Glomerular visceral epithelial cell (primary cell): ENCODE results near the gene PHLDB3.
"Not testable (repeated sequence)": the region's sequence is repeated elsewhere in the genome, so short reads cannot be mapped to it uniquely, and the experiment has no call there.

Experiments
- DNase-seq: peaks from one replicate; pipeline ENCODE4 v3.0.0-alpha.2; 2016; ENCODE audit errors: extremely low spot score

Gene PHLDB3

GRCh38 chr19:43527860-43528622, 23.5 kb upstream of the PHLDB3 start:
- DNase-seq, result peak; percentile 72

DNA sequence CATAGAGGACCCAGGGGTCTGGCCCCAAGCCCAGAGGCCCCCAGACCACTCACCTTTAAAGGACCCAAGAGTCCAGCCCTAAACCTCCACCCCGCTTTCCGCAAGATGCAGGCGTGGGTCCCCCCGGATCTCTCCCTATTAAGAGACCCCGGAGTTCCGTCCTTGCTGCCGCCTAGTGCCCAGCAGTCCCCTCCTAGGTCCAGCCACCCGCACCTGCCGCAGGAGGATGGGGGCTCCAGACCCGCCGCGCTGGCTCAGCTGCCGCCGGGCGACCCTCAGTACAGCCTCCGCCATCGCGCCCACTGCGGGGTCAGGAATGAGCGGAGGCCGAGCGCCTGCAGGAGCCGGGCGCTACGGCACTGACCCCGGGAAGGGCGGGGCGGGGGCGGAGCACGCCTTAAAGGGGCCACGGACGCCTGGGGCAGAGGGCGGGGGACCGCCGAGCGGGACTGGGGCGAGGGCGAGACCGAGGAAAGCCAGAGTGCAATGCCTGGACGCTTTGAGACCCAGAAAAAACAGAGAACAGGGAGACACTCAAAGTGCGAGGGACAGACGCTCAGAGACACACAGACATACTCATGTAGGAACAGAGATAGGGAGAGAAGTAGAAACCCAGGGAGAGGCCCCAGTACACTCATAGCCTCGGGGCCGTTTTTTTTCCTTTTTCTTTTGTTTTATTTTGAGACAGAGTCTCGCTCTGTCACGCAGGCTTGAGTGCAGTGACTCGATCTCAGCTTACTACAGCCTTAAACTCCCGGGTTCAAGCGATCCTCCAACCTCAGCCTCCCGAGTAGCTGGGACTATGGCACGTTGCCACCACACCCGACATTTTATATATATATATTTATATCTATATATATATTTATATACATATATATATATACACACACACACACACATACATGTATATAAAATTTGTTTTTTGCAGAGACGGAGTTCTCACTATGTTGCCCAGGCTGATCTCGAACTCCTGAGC, 22.6 kb upstream of the PHLDB3 start, which contains the start of gene ETHE1:
Gene ETHE1 (minus strand): TSS at position 318 of the 976 bp plus-strand sequence. CDS start 24 bp downstream, at position 294.
- DNase-seq, result peak; percentile 79

GRCh38 chr19:43525836-43526771, 21.6 kb upstream of the PHLDB3 start:
- DNase-seq, result peak; percentile 28

DNA sequence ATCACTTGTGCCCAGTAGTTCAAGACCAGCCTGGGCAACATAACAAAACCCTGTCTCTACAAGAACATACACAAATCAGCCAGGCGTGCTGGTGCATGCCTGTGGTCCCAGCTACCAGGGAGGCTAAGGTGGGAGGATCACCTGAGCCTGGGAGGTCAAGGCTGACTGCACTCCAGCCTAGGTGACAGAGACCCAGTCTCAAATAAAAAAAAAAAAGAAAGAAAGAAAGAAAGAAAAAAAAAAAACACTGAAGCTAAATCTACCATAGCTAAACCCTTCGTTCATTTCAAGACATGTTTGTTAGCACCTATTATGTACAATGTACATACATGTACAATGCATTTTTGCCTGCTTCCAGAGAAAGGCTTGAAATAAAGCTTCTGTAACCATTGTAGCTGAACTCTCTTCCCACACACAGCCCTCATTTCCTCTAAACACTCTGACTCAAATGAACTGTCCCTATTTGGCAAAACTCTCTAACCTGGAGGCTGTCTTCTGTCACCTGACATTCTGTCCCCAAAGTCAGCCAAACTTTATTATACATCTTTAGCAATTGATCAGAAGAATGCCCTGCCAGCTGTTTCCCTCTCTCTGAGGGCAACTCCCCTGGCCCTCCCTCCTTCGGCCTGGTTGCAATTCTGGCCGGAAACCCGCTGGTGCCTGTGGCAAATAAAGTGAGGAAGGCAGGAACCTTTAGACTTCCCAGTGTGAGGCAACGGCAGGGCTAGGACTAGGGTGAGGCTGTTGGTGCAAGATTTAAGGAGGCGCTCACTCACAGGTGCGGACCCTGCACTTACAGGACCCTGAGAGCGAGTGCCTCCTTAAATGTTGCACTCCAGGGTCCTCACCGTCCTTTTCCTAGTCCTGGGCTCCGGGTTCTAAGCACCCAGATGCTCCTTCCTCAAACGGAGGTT, 20.6 kb upstream of the PHLDB3 start:
- DNase-seq, result peak; percentile 72

DNA sequence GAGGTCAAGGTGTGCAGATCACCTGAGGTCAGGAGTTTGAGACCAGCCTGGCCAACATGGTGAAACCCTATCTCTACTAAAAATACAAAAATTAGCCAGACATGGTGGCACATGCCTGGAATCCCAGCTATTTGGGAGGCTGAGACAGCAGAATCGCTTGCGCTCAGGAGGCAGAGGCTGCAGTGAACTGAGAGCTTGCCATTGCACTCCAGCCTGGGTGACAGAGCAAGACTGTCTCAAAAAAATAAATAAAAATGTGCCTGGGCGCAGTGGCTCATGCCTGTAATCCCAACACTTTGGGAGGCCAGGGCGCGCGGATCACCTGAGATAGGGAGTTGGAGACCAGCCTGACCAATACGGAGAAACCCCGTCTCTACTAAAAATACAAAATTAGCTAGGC, 19.1 kb upstream of the PHLDB3 start:
- not testable (repeated sequence) for DNase-seq

DNA sequence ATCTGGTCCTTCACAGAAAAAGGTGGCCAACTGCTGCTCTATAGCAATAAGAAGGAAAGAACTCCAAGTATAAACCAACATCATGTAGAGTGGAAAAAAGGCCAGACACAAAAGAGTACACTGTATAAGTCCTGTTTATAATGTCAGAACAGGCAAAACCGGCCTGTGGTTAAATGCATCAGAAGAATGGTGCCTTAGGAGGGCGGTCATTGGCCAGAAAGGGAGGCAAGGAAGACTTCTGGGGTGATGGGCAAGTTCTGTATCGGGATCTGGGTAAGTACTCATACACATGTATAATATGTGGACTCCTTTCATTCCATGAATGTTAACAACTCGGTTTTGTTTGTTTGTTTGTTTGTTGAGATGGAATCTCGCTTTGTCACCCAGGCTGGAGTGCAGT, 18.4 kb upstream of the PHLDB3 start:
- DNase-seq, result no peak

DNA sequence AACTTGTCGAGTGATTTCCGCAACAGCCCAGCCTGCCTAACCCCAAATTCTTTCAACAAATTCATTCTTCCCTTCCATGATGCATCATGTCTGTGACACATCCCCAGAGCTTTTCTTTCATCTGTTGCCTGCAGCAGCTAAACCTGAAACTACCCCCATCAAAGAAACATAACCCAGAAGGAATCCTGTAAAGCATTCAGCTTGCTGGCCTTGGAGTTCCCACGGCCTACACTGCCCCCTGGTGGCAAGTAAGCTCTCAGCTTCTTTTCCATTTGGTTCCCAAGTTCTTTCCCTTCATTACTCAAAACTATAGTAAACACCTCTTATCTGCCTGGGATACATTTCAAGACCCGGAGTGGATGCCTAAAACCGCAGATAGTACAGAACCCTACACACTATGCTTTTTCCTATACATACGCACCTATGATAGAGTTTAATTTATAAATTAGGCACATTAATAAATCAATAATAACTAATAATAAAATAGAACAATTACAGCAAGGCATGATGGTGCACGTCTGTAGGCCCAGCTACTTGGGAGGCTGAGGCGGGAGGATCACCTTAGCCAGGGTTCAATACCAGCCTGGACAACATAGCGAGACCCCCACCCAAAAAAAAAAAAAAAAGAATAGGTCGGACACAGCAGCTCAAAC, 15.0 kb upstream of the PHLDB3 start:
- peak; percentile 91 for DNase-seq

DNA sequence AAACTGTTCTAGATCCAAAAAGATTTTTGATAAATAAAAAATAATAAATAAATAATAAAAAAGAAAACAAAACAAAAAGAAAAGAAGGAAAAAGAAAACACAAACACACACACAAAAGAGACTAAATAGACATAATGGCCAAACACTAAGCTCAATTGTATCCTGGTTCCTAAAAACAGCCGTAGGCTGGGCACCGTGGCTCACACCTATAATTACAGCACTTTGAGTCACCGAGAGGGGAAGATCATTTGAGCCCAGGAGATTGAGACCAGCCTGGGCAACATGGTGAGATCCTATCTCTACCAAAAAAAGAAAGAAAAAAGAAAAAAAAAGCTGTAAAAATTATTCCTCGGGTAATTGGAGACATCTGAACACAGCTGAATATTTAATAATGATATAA, 13.5 kb upstream of the PHLDB3 start:
- DNase-seq, result no peak

DNA sequence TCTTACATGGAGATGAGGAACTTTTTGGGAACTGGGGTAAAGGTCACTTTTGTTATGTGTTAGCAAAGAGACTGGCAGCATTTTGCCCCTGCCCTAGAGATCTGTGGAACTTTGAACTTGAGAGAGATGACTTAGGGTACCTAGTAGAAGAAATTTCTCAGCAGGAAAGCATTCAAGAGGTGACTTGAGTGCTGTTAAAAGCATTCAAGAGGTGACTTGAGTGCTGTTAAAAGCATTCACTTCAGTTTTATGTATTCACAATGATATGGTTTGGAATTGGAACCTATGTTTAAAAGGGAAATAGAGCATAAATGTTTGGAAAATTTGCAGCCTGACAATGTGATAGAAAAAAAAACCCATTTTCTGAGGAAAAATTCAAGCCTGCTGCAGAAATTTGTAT, 7.9 kb upstream of the PHLDB3 start:
- not testable (repeated sequence) for DNase-seq

- DNase-seq, result no peak
Observed at GRCh38 chr19:43511324-43511723, 6.8 kb upstream of the PHLDB3 start.

DNA sequence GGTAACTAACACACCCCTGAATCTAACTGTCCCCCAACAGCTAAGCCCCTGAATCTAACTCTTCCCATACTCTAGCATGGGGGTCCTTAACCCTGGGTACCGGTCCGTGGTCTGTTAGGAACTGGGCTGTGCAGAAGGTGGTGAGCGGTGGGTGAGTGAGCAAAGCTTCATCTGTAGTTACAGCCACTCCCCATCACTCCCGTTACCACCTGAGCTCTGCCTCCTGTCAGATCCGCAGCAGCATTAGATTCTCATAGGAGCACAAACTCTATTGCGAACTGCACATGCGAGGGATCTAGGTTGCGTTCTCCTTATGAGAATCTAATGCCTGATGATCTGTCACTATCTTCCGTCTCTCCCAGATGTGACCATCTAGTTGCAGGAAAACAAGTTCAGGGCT, 6.2 kb upstream of the PHLDB3 start:
- no peak for DNase-seq

DNA sequence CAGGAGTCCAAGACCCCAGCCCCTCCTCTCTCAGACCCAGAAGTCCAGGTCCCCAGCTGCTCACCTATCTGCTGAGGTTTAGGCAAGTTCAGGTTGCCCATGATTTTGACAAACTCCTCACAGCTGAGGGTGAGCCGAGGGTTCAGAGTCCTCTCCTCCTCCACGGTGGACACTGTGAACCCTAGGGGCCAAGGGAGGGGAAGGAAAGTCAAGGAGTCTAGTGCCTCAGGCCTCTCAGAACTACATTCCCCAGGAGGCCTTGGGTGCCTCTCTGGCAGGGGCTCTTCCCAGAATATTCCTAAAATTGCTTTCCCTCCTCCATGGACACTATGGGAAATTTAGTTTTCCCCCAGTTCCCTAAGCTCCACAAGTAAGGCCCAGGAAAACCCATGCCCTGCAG, 3.3 kb upstream of the PHLDB3 start:
- no peak for DNase-seq

DNA sequence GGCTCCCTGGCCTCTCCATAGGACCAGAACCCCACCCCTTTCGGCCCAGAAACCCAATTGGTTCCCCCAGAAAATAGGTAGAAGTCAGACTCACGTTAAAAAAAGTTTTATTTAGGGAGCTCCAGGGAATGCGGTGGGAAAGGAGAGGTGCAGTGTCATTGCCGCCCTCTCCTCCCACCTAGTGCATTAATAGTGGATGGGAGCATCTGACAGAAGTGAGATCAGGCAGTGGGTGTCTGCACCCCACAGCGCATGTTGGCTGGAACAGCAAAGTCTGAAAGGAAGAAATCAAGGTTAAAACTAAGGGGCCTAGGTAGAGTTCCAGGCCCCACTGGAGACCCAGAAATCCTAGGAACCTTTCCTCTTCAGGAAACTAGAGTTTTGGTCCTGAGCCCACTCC, 2.1 kb upstream of the PHLDB3 start:
- DNase-seq, result no peak

GRCh38 chr19:43505941-43506340, 1.4 kb upstream of the PHLDB3 start:
- DNase-seq, result no peak

GRCh38 chr19:43505186-43505456, 575 bp upstream of the PHLDB3 start:
- DNase-seq, result no peak

DNA sequence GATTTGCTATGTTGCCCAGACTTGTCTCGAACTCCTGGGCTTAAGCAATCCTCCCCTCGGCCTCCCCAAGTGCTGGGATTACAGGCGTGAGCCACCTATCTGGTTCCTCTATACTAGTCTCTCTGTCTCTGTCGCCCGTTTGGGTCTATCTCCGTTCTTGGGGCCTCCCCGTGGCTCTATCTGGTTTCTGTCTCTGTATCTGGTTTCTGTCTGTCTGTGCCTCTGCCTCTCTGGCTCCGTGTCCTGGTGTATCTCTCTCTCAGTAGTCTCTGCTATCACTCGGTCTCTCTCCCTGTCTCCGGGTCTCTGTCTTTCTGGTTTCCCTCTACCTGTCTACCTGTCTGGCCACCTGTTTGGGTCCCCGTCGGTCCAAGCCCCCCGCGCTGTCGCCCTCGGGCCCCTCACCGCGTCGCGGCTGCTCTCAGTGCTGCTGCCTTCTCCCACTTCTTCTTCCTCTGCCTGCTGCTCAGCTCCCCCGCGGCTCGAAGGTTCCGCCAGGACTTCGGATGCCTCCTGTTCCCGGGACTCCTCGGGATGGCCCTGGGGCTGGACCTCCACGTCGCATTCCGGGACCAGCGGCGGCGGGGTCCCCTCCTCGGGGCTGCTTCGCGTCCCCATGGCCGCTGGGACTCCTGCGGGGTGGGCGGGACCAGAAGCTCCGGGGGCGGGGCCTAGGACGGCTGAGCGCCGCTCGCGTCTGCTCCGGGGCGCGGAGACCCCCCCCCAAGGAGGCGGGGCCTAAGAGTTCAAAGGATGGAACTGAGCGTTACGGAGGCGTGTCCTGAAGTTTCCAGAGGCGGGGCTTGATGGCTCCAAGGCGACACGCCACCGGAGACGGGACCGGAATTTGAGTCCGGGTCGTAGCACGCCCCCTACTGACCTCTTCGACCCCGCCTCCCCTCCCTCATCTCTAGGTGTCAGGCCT, 783 bp downstream of the PHLDB3 start:
- peak; percentile 93 for DNase-seq

DNA sequence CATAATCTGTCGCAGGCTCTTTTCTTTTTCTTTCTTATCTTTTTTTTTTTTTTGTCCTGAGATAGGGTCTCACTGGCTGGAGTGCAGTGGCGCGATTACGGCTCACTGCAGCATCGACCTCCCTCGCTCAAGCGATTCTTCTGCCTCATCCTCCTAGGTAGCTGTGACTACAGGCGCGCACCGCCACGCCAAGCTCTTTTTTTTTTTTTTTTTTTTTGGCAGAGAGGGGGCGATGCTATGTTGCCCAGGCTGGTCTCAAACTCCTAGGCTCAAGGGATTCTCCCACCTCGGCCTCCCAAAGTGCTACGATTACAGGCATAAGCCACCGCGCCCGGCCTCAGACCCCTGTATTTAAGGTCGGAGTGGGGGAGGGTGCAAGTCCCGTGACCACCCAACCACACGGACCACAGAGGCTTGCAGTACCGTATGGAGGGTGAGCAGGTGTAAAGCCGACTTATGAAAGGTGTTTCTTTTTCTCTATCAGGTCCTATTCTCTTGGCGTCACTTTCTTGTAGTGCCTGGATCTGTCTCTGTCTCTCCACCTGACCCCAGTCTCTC, 2.0 kb downstream of the PHLDB3 start:
- DNase-seq, result no peak

DNA sequence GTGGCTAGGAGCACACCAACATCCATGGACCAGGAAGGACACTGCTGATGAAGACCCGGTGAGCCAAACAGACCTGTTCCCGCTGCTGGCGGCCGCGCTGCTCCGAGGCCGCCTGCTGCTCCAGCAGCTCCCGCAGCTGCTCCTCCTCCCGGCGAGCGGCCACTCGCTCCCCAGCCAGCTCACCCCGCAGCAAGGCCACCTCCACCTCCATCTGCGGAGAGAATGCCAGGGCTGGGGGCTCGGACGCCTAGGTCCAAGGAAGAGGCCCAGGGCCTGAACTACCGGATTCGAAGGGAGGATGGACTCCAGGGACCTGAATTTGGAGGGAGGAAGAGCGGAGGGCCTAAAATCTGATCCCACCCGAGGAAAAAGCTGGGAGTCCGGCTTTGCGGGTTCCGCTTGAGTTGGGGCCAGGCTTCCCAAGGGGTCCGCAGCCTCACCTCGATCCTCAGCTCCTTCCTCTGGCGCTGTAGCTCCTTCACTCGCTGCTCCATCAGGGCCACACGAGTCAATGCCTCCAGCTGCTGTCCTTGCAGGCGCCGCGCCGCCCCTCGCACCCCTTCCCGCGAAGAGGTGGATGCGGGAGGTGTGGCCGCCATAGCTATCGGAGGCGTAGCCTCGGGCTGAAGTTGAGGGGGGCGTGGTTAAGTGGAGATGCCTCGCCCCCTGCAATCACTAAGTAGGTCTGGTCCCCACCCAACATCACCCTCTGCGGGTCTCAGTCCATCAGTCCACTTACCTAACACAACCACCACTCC, 2.7 kb downstream of the PHLDB3 start:
- DNase-seq, result no peak
